PC-3 (cell line): ENCODE results near the gene SPP2.

Experiments used
- EZH2phosphoT487 ChIP-seq: fragments of 300-600 bp; sonication (generic); IDR thresholded peaks from 2 replicates; pipeline ENCODE4 v1.6.1; 2018; ENCODE audit warnings: mild to moderate bottlenecking, antibody characterized with exemption, low read length, borderline replicate concordance
- TF ChIP-seq, protein P1 (sequence below): fragments of 300-600 bp; sonication (generic); conservative IDR thresholded peaks from 2 replicates; pipeline ENCODE4 v1.5.1; 2017; ENCODE audit warnings: antibody characterized with exemption, low read depth, mild to moderate bottlenecking, low read length

DNA sequence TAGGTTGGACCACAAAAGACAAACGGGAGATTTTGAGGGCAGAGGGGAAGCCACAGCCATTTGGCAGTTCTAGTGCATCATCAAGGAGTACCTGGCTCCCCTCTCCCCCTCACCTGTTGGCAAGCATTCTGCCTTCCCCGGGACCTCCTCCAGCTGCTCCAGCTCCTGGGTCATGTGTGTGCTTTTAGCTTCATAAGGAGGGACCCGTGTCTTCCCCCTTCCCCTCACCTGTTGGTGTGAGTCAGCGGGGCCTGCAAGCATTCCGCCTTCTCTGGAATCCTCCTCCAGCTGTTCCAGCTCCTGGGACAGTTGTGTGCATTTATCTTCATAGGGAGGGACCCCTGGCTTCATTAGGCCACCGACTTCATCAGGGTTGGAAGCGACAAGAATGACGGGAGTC, 58.8 kb downstream of the SPP2 start:
- TF ChIP-seq, protein P1, sequence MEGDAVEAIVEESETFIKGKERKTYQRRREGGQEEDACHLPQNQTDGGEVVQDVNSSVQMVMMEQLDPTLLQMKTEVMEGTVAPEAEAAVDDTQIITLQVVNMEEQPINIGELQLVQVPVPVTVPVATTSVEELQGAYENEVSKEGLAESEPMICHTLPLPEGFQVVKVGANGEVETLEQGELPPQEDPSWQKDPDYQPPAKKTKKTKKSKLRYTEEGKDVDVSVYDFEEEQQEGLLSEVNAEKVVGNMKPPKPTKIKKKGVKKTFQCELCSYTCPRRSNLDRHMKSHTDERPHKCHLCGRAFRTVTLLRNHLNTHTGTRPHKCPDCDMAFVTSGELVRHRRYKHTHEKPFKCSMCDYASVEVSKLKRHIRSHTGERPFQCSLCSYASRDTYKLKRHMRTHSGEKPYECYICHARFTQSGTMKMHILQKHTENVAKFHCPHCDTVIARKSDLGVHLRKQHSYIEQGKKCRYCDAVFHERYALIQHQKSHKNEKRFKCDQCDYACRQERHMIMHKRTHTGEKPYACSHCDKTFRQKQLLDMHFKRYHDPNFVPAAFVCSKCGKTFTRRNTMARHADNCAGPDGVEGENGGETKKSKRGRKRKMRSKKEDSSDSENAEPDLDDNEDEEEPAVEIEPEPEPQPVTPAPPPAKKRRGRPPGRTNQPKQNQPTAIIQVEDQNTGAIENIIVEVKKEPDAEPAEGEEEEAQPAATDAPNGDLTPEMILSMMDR: no peak
- no peak for TF ChIP-seq EZH2phosphoT487
